ENCODE data around the gene LCE1F.

DNA sequence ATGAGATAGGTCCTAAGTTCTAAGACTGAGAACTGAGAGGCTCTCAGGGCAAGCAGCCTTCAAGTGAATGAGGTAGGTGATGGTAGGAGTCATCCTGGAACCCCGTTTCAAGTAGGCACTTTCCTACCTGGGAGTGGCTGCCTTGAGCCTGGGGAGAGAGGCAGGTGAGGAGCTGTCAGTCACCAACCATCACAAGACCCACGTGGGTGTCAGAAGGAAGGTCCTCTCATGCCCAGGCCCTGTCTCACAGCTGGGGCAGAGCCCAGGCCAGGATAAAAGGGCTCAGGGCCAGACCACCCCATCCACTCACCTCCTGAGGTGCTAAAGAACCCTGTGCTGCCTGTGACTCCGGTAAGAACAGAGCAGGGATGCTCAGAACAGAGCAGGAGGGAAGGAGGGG, 21.5 kb downstream of the LCE1F start, which contains the start of gene LCE1D:
- no peak for TF ChIP-seq CTCF (IDR thresholded peaks at IDR 0.05)
- no peak for TF ChIP-seq EZH2 (IDR thresholded peaks at IDR 0.05)
- no peak for TF ChIP-seq EZH2phosphoT487 (IDR thresholded peaks at IDR 0.05)

All from neural progenitor cell (in vitro differentiated cells).